ENCODE measurements around the gene NRARP. TPM values are rescaled to one million over a fixed set of nuclear protein-coding genes. Genes with fewer than 3 reads are reported as not detected.

The NRARP gene
- total and polyA plus RNA-seq, 2 of the 13 experiments (the other 11 are each of a cell fraction or from before 2014, with no cell fraction given), result 0.22 to 0.46 TPM

DNA sequence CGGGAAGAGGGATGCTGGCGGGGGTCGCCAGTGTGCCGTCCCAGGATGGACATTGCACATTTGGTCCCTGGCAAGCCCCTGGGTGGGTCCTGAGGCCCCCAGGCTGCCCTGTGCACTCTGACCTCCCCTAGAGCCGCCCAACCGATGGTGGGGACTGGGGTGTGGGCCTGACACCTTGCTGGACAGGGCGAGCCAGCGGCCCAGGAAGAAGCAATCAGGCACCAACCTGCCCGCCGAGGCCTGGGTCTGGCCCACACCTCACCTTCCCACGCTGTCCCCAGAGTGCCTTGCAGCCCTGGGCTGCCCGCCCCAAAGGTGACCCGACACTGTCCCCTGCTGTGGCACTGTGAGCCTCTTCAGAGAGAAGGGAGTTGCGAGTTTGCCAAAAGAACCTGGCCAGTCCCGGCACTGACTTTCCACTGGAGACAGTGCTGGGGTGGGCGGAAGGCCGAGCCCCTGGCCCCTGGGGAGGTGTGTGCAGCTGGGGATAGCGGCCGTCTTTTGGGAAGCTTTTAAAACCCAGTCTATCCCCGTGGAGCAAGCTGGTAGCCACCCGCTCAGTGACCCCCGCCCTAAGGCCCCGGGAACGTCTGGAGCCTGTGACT, 12.0 kb upstream of the NRARP start (continued):
- TF ChIP-seq ZNF781 (CRISPR knock-in tag; IDR thresholded peaks at IDR 0.05; ENCODE audit: borderline replicate concordance, not compliant biosample characterization), result no peak
- TF ChIP-seq ELF1 (CRISPR knock-in tag; IDR thresholded peaks at IDR 0.05), result no peak
- no peak for TF ChIP-seq MEF2D (CRISPR knock-in tag; IDR thresholded peaks at IDR 0.05)

DNA sequence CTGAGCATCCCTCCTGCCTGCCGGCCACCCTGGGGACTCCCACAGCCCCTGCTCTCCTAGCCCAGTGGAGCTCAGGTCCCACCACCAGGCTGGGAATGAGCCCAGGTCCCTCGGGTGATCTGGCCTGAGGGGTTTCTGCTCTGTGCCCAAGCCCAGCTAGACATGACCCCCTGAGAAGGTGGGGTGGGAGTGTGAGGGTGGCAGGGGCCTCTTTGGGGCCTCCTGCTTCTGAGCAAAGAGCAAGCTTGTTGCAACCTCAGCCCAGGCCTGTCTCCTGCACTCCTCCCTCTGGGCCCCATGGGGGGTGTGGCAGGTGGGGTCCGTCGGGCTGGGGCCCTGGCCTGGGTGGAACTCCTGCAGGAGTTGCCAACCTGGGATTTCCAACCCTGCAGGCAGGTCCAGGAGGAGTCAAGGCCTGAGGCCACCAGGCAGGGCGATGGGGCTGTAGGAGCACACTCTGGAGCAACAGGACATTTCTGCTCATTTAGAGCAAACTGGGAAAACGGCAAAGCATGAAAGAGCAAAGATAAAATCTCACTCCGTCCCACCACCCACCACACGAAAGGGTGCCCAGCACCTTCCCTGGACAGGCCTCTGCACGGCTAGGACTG, 11.4 kb upstream of the NRARP start:
- BruUV-seq (replicated peaks), result no TSS peak
- TF ChIP-seq SOX6 (IDR thresholded peaks at IDR 0.05) (no peak), SOX6 (CRISPR knock-in tag; IDR thresholded peaks at IDR 0.05) (0 out of 2 replicates have a peak, but pooled peaks have one; percentile 27), ZNF121 (CRISPR knock-in tag; IDR thresholded peaks at IDR 0.05) (no peak), HNRNPL (IDR thresholded peaks at IDR 0.05; ENCODE audit: low read depth, low read length) (0 out of 2 replicates have a peak, but pooled peaks have one; percentile 38)
- TF ChIP-seq, protein P1, sequence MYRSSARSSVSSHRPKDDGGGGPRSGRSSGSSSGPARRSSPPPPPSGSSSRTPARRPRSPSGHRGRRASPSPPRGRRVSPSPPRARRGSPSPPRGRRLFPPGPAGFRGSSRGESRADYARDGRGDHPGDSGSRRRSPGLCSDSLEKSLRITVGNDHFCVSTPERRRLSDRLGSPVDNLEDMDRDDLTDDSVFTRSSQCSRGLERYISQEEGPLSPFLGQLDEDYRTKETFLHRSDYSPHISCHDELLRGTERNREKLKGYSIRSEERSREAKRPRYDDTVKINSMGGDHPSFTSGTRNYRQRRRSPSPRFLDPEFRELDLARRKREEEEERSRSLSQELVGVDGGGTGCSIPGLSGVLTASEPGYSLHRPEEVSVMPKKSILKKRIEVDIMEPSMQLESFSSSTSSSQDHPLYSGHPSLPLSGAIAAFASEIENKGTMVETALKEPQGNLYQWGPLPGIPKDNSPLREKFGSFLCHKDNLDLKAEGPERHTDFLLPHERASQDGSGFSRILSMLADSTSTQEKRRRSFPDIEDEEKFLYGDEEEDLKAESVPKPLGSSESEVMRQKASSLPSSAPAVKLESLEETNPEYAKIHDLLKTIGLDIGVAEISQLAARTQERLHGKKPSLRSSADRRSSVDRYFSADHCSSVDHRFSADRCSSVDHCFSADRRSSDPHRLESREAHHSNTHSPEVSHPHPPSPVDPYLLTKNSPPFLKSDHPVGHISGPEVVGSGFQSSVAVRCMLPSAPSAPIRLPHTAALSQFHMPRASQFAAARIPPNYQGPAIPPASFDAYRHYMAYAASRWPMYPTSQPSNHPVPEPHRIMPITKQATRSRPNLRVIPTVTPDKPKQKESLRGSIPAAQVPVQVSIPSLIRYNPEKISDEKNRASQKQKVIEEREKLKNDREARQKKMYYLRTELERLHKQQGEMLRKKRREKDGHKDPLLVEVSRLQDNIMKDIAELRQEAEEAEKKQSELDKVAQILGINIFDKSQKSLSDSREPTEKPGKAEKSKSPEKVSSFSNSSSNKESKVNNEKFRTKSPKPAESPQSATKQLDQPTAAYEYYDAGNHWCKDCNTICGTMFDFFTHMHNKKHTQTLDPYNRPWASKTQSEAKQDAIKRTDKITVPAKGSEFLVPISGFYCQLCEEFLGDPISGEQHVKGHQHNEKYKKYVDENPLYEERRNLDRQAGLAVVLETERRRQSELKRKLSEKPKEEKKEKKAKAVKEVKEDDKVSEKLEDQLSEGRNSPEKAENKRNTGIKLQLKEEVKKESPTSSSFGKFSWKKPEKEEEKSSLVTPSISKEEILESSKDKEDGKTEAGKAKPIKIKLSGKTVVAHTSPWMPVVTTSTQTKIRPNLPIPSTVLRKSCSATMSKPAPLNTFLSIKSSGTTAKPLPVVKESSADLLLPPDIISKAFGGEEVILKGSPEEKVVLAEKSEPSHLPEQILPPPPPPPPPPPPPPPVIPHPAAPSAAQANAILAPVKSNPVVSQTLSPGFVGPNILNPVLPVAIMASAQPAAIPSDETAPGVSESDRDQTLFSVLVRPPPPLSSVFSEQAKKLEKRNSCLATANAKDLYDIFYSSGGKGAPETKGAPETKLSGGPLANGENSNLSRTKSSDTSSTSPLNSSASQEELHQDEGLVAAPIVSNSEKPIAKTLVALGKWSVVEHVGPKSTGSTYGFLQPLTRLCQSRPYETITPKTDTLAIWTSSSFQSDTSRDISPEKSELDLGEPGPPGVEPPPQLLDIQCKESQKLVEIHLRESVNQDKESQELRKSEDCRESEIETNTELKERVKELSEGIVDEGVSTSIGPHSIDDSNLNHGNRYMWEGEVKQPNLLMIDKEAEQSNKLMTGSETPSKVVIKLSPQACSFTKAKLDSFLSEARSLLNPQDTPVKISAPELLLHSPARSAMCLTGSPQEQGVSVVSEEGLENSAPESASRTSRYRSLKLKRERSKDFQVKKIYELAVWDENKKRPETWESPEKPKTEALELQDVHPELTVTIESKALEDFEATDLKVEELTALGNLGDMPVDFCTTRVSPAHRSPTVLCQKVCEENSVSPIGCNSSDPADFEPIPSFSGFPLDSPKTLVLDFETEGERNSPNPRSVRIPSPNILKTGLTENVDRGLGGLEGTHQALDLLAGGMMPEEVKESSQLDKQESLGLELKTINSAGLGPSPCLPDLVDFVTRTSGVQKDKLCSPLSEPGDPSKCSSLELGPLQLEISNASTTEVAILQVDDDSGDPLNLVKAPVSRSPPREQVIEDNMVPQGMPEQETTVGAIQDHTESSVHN (CRISPR knock-in tag; IDR thresholded peaks at IDR 0.05), result no peak
- TF ChIP-seq, protein P2, sequence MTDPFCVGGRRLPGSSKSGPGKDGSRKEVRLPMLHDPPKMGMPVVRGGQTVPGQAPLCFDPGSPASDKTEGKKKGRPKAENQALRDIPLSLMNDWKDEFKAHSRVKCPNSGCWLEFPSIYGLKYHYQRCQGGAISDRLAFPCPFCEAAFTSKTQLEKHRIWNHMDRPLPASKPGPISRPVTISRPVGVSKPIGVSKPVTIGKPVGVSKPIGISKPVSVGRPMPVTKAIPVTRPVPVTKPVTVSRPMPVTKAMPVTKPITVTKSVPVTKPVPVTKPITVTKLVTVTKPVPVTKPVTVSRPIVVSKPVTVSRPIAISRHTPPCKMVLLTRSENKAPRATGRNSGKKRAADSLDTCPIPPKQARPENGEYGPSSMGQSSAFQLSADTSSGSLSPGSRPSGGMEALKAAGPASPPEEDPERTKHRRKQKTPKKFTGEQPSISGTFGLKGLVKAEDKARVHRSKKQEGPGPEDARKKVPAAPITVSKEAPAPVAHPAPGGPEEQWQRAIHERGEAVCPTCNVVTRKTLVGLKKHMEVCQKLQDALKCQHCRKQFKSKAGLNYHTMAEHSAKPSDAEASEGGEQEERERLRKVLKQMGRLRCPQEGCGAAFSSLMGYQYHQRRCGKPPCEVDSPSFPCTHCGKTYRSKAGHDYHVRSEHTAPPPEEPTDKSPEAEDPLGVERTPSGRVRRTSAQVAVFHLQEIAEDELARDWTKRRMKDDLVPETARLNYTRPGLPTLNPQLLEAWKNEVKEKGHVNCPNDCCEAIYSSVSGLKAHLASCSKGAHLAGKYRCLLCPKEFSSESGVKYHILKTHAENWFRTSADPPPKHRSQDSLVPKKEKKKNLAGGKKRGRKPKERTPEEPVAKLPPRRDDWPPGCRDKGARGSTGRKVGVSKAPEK (CRISPR knock-in tag; IDR thresholded peaks at IDR 0.05; ENCODE audit: borderline replicate concordance), result 0 out of 2 replicates have a peak, but pooled peaks have one; percentile 53

More for the DNA sequence above, 11.4 kb upstream of the NRARP start:
- Histone ChIP-seq H3K4me3 (replicated peaks in 1 of 3; ENCODE audit: insufficient read depth in 1 of 3, low read depth in 2 of 3, low read length in 3 of 3) (peak overlapping the region in 1 of 3 experiments; percentile 55; a peak in 2 of 6 replicates), H3K79me2 (ENCODE audit: insufficient read depth, low read length) (no peaks in the 10 kb centered on the region), H3K9ac (ENCODE audit: insufficient read depth, low read depth, low read length) (no peak overlapping the region), H3K36me3 (replicated peaks in 1 of 2; ENCODE audit: control insufficient read depth in 1 of 2, insufficient read depth in 2 of 2, low read length in 2 of 2) (no peaks in the 10 kb centered on the region), H3K27ac (ENCODE audit: extremely low read length, insufficient read depth, low read length) (no peak overlapping the region), H4K20me1 (ENCODE audit: insufficient read depth, low read length) (no peaks in the 10 kb centered on the region), H3K9me3 (ENCODE audit: low read length) (no peaks in the 10 kb centered on the region), H2AFZ (ENCODE audit: low read length) (no peak overlapping the region), H3K4me2 (ENCODE audit: low read depth, low read length) (peak overlapping the region; percentile 66), H3K4me1 (ENCODE audit: insufficient read depth, low read length) (peaks cover 53% of the 10 kb centered on the region), H3K27me3 (ENCODE audit: control insufficient read depth in 1 of 2, insufficient read depth in 2 of 2, low read length in 2 of 2) (peaks cover 17 to 63% of the 10 kb centered on the region in 2 experiments)
- ChIA-PET CTCF (ENCODE audit: low intra/inter-chr PET ratio, low total read pairs) (no interaction called here), POLR2A (interaction anchor here (1.0 kb wide), 1 partner anchor 11 kb away, joined by 4 read pairs; the partner anchor contains the start of gene NRARP)
- FAIRE-seq, result no peak
- peak; percentile 16 for ATAC-seq
- 0% methylated on average over 7 of the region's 9 CpGs for WGBS (ENCODE audit: low lambda C conversion rate)
- intact Hi-C loops (cut with micrococcal nuclease; ENCODE audit: unreplicated experiment), result no loop called here
- in situ Hi-C loops (cut with HindIII; ENCODE audit: extremely low pct_ligation_motif_present, low pct_unique_long_range_greater_than_20kb), result no loop called here
- DNase-seq (ENCODE audit: low spot score), result no peak
